GM21447 (cell line): Measurements from ENCODE around the gene GRIA3.
"Not testable (repeated sequence)": the region's sequence is repeated elsewhere in the genome, so short reads cannot be mapped to it uniquely, and the experiment has no call there.

Source experiments
- ATAC-seq: cut with Tn5 transposase; IDR thresholded peaks from one replicate; pipeline ENCODE4 v1.9.1; 2021; ENCODE audit not compliant: unreplicated experiment

Gene GRIA3

GRCh38 chrX:123267220-123267619 is 83.1 kb downstream of the GRIA3 start:
- no peak for ATAC-seq

GRCh38 chrX:123271902-123272301 is 87.8 kb downstream of the GRIA3 start:
- no peak for ATAC-seq

GRCh38 chrX:123272630-123273029 is 88.6 kb downstream of the GRIA3 start:
- no peak for ATAC-seq

GRCh38 chrX:123274796-123275195 is 90.7 kb downstream of the GRIA3 start:
- no peak for ATAC-seq

- ATAC-seq, result no peak
These were observed 93.3 kb downstream of the GRIA3 start for GRCh38 chrX:123277347-123277746.

- ATAC-seq, result no peak
These were observed 93.7 kb downstream of the GRIA3 start for GRCh38 chrX:123277821-123278220.

- no peak for ATAC-seq
These were observed 98.2 kb downstream of the GRIA3 start for GRCh38 chrX:123282241-123282640.

- ATAC-seq, result not testable (repeated sequence)
These were observed 99.3 kb downstream of the GRIA3 start for GRCh38 chrX:123283407-123283806.

- ATAC-seq, result no peak
These were observed 107.5 kb downstream of the GRIA3 start for GRCh38 chrX:123291623-123292022.

- no peak for ATAC-seq
These were observed 113.9 kb downstream of the GRIA3 start for GRCh38 chrX:123298026-123298425.

GRCh38 chrX:123303429-123303828 is 119.4 kb downstream of the GRIA3 start:
- ATAC-seq, result no peak

GRCh38 chrX:123308658-123309057 is 124.6 kb downstream of the GRIA3 start:
- no peak for ATAC-seq

- ATAC-seq, result no peak
These were observed 126.0 kb downstream of the GRIA3 start for GRCh38 chrX:123310112-123310511.

GRCh38 chrX:123311486-123311885 is 127.4 kb downstream of the GRIA3 start:
- no peak for ATAC-seq

GRCh38 chrX:123313486-123313885 is 129.4 kb downstream of the GRIA3 start:
- no peak for ATAC-seq

- no peak for ATAC-seq
These were observed 136.5 kb downstream of the GRIA3 start for GRCh38 chrX:123320622-123321021.

GRCh38 chrX:123322536-123322935 is 138.5 kb downstream of the GRIA3 start:
- no peak for ATAC-seq

- no peak for ATAC-seq
These were observed 140.5 kb downstream of the GRIA3 start for GRCh38 chrX:123324625-123325024.

GRCh38 chrX:123330229-123330942 is 146.3 kb downstream of the GRIA3 start:
- peak; percentile 88 for ATAC-seq

- no peak for ATAC-seq
These were observed 147.3 kb downstream of the GRIA3 start for GRCh38 chrX:123331349-123331748.

- no peak for ATAC-seq
These were observed 147.8 kb downstream of the GRIA3 start for GRCh38 chrX:123331859-123332258.

GRCh38 chrX:123336666-123337065 is 152.6 kb downstream of the GRIA3 start:
- ATAC-seq, result no peak
